K562 (cell line): ENCODE measurements around the gene LIF. TPM values are rescaled to one million over a fixed set of nuclear protein-coding genes. Genes with fewer than 3 reads are reported as not detected.

Source experiments
- ATAC-seq: fragments of 200-7000 bp; cut with Tn5 transposase; 3 replicates; pipeline ENCODE4 v1.9.1; 2020; ENCODE audit warnings: moderate library complexity
- BruUV-seq: library from RNA; stranded (reverse); fragments of 400-500 nt; replicated peaks from 2 replicates; lab custom pipeline; 2021; lab: Mats Ljungman, UMichigan
- CTCF ChIA-PET: fragments of 300-600 bp; formaldehyde crosslinking; extraction: SDS; loops from one replicate; lab custom pipeline; 2021; ENCODE audit warnings: low intra/inter-chr PET ratio; lab: Yijun Ruan, JAX
- POLR2A ChIA-PET: fragments of 300-600, 350-650 bp; sonication (Branson Sonifier 250); formaldehyde crosslinking; extraction: SDS; loops from one replicate; lab custom pipeline; 2021; ENCODE audit warnings: antibody characterized with exemption, inconsistent platforms; lab: Yijun Ruan, JAX
- DNase-seq, 4 experiments: peaks; one replicate each; pipeline versions ENCODE4 v3.0.0 to v3.0.0-alpha.2; 2011 to 2018; ENCODE audit warnings: low spot score in 3 of 4, mixed read lengths in 3 of 4; ENCODE audit errors: extremely low read depth in 1 of 4
- FAIRE-seq: peaks from 2 replicates; lab custom pipeline; 2011; peaks lifted over from hg19 to GRCh38; lab: Jason Lieb, UNC
- H2AFZ ChIP-seq: 2 replicates; pipeline ENCODE4 v1.6.0; 2011; ENCODE audit warnings: low read depth, low read length, control low read depth, inconsistent platforms
- H3K27ac ChIP-seq: fragments of 200-600 bp; 3 replicates; pipeline ENCODE4 v1.8.0; 2011; ENCODE audit warnings: low read depth, mild to moderate bottlenecking, control low read depth, inconsistent platforms, low read length, moderate library complexity, mixed read lengths; ENCODE audit errors: extremely low read depth
- H3K27me3 ChIP-seq, 2 experiments: fragments of 300-600 bp in 1 of 2; 2 replicates in 1 of 2; 3 replicates in 1 of 2; pipeline versions ENCODE4 v1.6.0 to v1.8.0; 2011; ENCODE audit warnings: inconsistent platforms in 2 of 2, low read length in 2 of 2, mild to moderate bottlenecking in 1 of 2, mixed read lengths in 1 of 2, moderate library complexity in 1 of 2; ENCODE audit not compliant: control insufficient read depth in 2 of 2, insufficient read depth in 2 of 2
- H3K36me3 ChIP-seq: fragments of 300-600 bp; 3 replicates; pipeline ENCODE4 v1.8.0; 2011; ENCODE audit warnings: mild to moderate bottlenecking, low read length, inconsistent platforms; ENCODE audit not compliant: control insufficient read depth, insufficient read depth
- H3K4me1 ChIP-seq, 2 experiments: fragments of 200-600 bp in 1 of 2; replicated peaks in 1 of 2; 2 replicates in 1 of 2; 3 replicates in 1 of 2; pipeline versions ENCODE4 v1.5.1 to v1.8.0; 2011; ENCODE audit warnings: inconsistent platforms in 2 of 2, low read length in 2 of 2, mild to moderate bottlenecking in 1 of 2, mixed read lengths in 1 of 2, moderate library complexity in 1 of 2; ENCODE audit not compliant: control insufficient read depth in 2 of 2, insufficient read depth in 2 of 2
- H3K4me2 ChIP-seq: 2 replicates; pipeline ENCODE4 v1.6.1; 2011; ENCODE audit warnings: low read length, control low read depth, inconsistent platforms, mixed read lengths; ENCODE audit not compliant: insufficient read depth
- H3K4me3 ChIP-seq: fragments of 200-600 bp; sonication (generic), shearing (Covaris generic); 2 replicates; pipeline ENCODE4 v1.5.1; 2016; ENCODE audit warnings: control low read depth, inconsistent platforms
- H3K79me2 ChIP-seq: fragments of 200-600 bp; 3 replicates; pipeline ENCODE4 v1.8.0; 2011; ENCODE audit warnings: low read length, inconsistent platforms; ENCODE audit not compliant: control insufficient read depth, insufficient read depth
- H3K9ac ChIP-seq, 2 experiments: 2 replicates each; pipeline versions ENCODE4 v1.6.0 to v1.6.1; 2011; ENCODE audit warnings: low read depth in 2 of 2, low read length in 2 of 2, control low read depth in 1 of 2, inconsistent platforms in 1 of 2, mild to moderate bottlenecking in 1 of 2, mixed read lengths in 1 of 2; ENCODE audit not compliant: insufficient read depth in 1 of 2
- H3K9me1 ChIP-seq: one replicate; pipeline ENCODE4 v1.6.0; 2011; ENCODE audit warnings: inconsistent platforms, mild to moderate bottlenecking, low read length, moderate library complexity; ENCODE audit not compliant: control insufficient read depth, insufficient read depth
- H3K9me3 ChIP-seq: replicated peaks from 2 replicates; pipeline ENCODE4 v1.5.1; 2011; ENCODE audit warnings: low read depth, low read length, inconsistent platforms; ENCODE audit not compliant: control insufficient read depth, insufficient read depth
- H4K20me1 ChIP-seq: replicated peaks from 2 replicates; pipeline ENCODE4 v1.6.1; 2011; ENCODE audit warnings: low read length, inconsistent platforms, mixed read lengths; ENCODE audit not compliant: control insufficient read depth, insufficient read depth
- FOSL1 ChIP-seq: fragments of 200-800 bp; sonication (Bioruptor generic); conservative IDR thresholded peaks from 2 replicates; pipeline ENCODE4 v1.6.1; 2016; ENCODE audit warnings: missing genetic modification characterization, missing compliant biosample characterization
- KAT8 ChIP-seq: fragments of 450-650 bp; IDR thresholded peaks from 2 replicates; pipeline ENCODE4 v1.6.1; 2016; ENCODE audit warnings: low read depth, mild to moderate bottlenecking
- NFIX ChIP-seq: fragments of 250-450 bp; sonication (Bioruptor Pico); IDR thresholded peaks from 2 replicates; pipeline ENCODE4 v1.4.0; 2020; ENCODE audit warnings: low read depth, mild to moderate bottlenecking, moderate library complexity
- RBBP5 ChIP-seq: fragments of 200-600 bp; sonication (generic); IDR thresholded peaks from 2 replicates; pipeline ENCODE4 v1.6.1; 2012; ENCODE audit warnings: borderline replicate concordance, mild to moderate bottlenecking, low read length, control low read depth, inconsistent platforms; ENCODE audit not compliant: insufficient read depth, poor library complexity, severe bottlenecking
- RBM25 ChIP-seq: fragments of 200-400 bp; formaldehyde crosslinking; IDR thresholded peaks from 2 replicates; pipeline ENCODE4 v1.6.1; 2018; ENCODE audit warnings: low read length, low read depth, moderate library complexity; ENCODE audit not compliant: severe bottlenecking
- RFX1 ChIP-seq: fragments of 450-650 bp; IDR thresholded peaks from 2 replicates; pipeline ENCODE4 v1.6.1; 2016; ENCODE audit warnings: mild to moderate bottlenecking, moderate library complexity
- SIN3A ChIP-seq, 2 experiments: fragments of 150-350 bp in 1 of 2; IDR thresholded peaks; 2 replicates each; pipeline ENCODE4 v1.6.1; 2011 to 2016; ENCODE audit warnings: borderline replicate concordance in 2 of 2, low read depth in 2 of 2, low read length in 2 of 2, mild to moderate bottlenecking in 2 of 2, moderate library complexity in 2 of 2; ENCODE audit not compliant: control insufficient read depth in 1 of 2
- SIRT6 ChIP-seq: IDR thresholded peaks from one replicate; pipeline ENCODE4 v1.6.1; 2012; ENCODE audit warnings: low read depth, mild to moderate bottlenecking, control low read depth, inconsistent platforms, low read length, moderate library complexity
- WGBS: fragments of 100-300 bp; shearing (Covaris generic); methylation state at CpG from one replicate; pipeline ENCODE4 v1.1.6; 2016; ENCODE audit warnings: low coverage, mixed read lengths; ENCODE audit not compliant: insufficient coverage; ENCODE audit errors: missing lambda C conversion rate; 5-methylcytosine and 5-hydroxymethylcytosine counted together
- in situ Hi-C: fragments of 300-500 bp; cut with MboI; formaldehyde crosslinking; loops from 4 replicates; pipeline ENCODE4 v1.15.0; 2018; ENCODE audit warnings: inconsistent platforms, mixed read lengths
- intact Hi-C: fragments of 100-400 bp; cut with micrococcal nuclease; formaldehyde crosslinking; loops from 2 replicates; pipeline ENCODE4 v1.14.2; 2022
- polyA plus RNA-seq, 8 experiments: library from polyadenylated mRNA; depleted of rRNA in 4 of 8; stranded (reverse) in 5 of 8; unstranded in 3 of 8; fragments of >200 nt; fragmentation: Nextera tagmentation in 2 of 8; fragmentation: Illumina TruSeq in 1 of 8; extraction: Ambion mirVana in 2 of 8; extraction: Trizol in 1 of 8; gene quantifications; 2 replicates each; pipeline versions ENCODE4 v1.2.1 to v1.2.3, GENCODE V29; 2011 to 2014; ENCODE audit warnings: inconsistent platforms in 1 of 8, missing spikeins in 1 of 8
- total RNA-seq, 7 experiments: library from RNA; depleted of rRNA in 6 of 7; stranded (reverse); fragments of >200 nt in 6 of 7; fragmentation: Illumina TruSeq in 2 of 7; extraction: Trizol in 2 of 7; gene quantifications; 2 replicates each; pipeline versions ENCODE4 v1.2.1 to v1.2.3, GENCODE V29; 2011 to 2021; ENCODE audit warnings: low replicate concordance in 1 of 7
- TF ChIP-seq, protein P1 (sequence below): fragments of 450-650 bp; IDR thresholded peaks from 2 replicates; pipeline ENCODE4 v1.6.1; 2016; ENCODE audit warnings: borderline replicate concordance
- TF ChIP-seq, protein P2 (sequence below): fragments of 250-450 bp; sonication (Bioruptor Pico); IDR thresholded peaks from 2 replicates; pipeline ENCODE4 v1.8.0; 2021; ENCODE audit warnings: moderate library complexity, mild to moderate bottlenecking, inconsistent platforms

LIF gene
- total and polyA plus RNA-seq, 9 of the 15 experiments (the other 6 are each of a cell fraction or from before 2014, with no cell fraction given) = 0.05 to 0.39 (median 0.18) TPM; not detected in 3

DNA sequence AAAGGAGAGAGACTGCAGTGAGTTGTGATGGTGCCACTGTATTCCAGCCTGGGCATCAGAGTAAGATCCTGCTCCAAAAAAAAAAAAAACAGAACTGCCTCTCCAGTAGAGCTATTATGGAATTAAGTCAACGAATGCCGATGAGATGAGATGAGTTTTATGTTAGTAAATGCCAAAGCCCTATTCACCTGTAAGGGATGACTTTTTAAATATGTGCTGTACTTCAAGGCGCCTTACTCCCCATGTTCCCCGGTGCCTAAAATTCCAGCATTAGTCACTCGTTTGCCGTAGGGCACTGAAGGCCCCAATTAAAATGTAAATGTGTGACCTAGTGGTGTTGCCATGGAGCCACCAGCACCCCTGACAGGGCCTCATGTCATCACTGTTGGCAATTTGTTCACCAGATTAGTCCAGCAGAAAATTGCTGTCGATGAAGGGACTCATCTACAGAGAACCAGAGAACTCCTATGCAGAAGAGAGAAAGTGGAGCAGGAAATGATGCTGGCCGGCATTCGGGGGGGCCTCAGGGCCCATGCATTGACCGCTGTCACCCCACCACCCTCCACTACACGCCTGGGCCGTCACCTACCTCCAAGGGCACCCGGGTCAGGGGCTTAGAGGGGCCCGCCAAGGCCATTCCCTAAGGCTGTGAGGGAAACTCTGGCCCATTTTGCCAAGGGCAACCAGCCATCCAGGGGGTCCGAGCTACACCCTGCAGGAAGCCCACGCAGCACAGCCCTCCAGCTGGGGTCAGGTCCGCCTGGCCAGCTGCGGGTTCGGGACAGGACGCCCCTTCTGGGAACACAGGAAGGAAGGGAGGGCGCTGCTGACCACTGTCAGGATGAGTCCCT is 17.8 kb downstream of the LIF start:
- Histone ChIP-seq H3K4me3 (no peak overlapping the region), H3K4me1 (peaks cover 0 to 11% of the 10 kb centered on the region in 2 experiments; a peak in 3 of 5 replicates), H3K4me2 (no peak overlapping the region), H3K9ac (peak overlapping the region in 1 of 2 experiments; percentile 35; a peak in 1 of 4 replicates), H3K36me3 (no peaks in the 10 kb centered on the region), H3K27me3 (peaks cover 0 to 51% of the 10 kb centered on the region in 2 experiments; a peak in 3 of 5 replicates), H2AFZ (no peak overlapping the region), H3K9me3 (no peaks in the 10 kb centered on the region), H3K9me1 (no peaks in the 10 kb centered on the region), H4K20me1 (no peaks in the 10 kb centered on the region), H3K27ac (no peak overlapping the region), H3K79me2 (no peaks in the 10 kb centered on the region)
- no peak for DNase-seq
- intact Hi-C loops (no loop called here), in situ Hi-C loops (no loop called here)
- BruUV-seq = no TSS peak
- 10% methylated on average over 13 of the region's 21 CpGs for WGBS
- ChIA-PET CTCF (no interaction called here), POLR2A (interaction anchor here (0.6 kb wide), 1 partner anchor 14 kb away, joined by 3 read pairs; no protein-coding TSS in a partner anchor)
- peak; percentile 32; the same call in 1 of the 2 replicates for TF ChIP-seq RFX1
- no peak for TF ChIP-seq KAT8
- no peak for FAIRE-seq
- no peak for ATAC-seq

DNA sequence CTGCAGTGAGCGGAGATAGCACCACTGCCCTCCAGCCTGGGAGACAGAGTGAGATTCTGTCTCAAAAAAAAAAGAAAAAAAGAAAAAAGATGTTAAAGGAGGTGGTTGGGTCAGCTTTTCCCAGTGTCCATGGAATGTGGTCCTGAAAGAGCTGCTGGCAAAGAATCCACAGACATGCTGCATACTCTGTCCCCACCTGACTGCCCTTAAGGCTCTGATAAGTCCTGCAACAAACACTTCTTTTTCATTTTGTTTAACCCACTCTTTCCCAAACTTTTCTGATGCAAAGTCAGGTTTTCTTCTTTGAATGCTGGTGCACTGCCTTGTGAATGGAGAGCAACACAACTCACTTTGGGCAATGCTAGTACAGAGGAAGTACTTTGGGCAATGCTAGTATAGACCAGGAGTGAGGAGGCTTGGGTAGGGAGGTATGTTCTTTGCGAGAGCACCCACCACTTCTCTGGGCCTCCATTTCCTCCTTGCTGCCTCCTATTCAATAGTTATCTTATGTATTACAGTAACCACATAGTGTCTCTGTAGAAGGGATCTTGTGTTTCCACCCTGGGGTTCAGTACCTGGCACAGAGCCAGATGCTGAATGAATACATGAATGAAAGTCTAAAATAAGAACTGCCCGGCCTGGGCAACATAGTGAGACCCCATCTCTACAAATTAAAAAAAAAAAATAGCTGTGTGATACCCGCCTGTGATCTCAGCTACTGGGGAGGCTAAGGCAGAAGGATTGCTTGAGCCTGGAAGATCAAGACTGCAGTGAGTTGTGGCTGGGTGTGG is 18.9 kb downstream of the LIF start:
- Histone ChIP-seq H3K9me3 (no peaks in the 10 kb centered on the region), H3K9me1 (no peaks in the 10 kb centered on the region), H3K4me2 (no peak overlapping the region), H3K4me1 (peaks cover 0 to 11% of the 10 kb centered on the region in 2 experiments; a peak in 4 of 5 replicates), H2AFZ (no peak overlapping the region), H3K36me3 (no peaks in the 10 kb centered on the region), H3K79me2 (no peaks in the 10 kb centered on the region), H4K20me1 (no peaks in the 10 kb centered on the region), H3K27me3 (peaks cover 0 to 50% of the 10 kb centered on the region in 2 experiments; a peak in 3 of 5 replicates), H3K9ac (no peak overlapping the region), H3K4me3 (no peak overlapping the region), H3K27ac (no peak overlapping the region)
- no peak for DNase-seq
- ChIA-PET CTCF (no interaction called here), POLR2A (interaction anchor here (0.6 kb wide), 1 partner anchor 13 kb away, joined by 3 read pairs; no protein-coding TSS in a partner anchor)
- BruUV-seq = no TSS peak
- intact Hi-C loops (no loop called here), in situ Hi-C loops (no loop called here)
- ATAC-seq = no peak
- WGBS = 8% methylated on average over 3 of the region's 4 CpGs
- FAIRE-seq = no peak
- TF ChIP-seq, protein P1, sequence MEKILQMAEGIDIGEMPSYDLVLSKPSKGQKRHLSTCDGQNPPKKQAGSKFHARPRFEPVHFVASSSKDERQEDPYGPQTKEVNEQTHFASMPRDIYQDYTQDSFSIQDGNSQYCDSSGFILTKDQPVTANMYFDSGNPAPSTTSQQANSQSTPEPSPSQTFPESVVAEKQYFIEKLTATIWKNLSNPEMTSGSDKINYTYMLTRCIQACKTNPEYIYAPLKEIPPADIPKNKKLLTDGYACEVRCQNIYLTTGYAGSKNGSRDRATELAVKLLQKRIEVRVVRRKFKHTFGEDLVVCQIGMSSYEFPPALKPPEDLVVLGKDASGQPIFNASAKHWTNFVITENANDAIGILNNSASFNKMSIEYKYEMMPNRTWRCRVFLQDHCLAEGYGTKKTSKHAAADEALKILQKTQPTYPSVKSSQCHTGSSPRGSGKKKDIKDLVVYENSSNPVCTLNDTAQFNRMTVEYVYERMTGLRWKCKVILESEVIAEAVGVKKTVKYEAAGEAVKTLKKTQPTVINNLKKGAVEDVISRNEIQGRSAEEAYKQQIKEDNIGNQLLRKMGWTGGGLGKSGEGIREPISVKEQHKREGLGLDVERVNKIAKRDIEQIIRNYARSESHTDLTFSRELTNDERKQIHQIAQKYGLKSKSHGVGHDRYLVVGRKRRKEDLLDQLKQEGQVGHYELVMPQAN = no peak
- no peak for TF ChIP-seq FOSL1 (tag)
- TF ChIP-seq RBM25 = peak; percentile 91
- TF ChIP-seq, protein P2, sequence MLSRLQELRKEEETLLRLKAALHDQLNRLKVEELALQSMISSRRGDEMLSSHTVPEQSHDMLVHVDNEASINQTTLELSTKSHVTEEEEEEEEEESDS (CRISPR knock-in tag) = no peak
- no peak for TF ChIP-seq RBBP5
- no peak for TF ChIP-seq SIRT6
- peak; percentile 50 for TF ChIP-seq NFIX (CRISPR knock-in tag)
- no peak for TF ChIP-seq SIN3A (IDR thresholded peaks at IDR 0.05; ENCODE audit: borderline replicate concordance in 2 of 2, control insufficient read depth in 1 of 2, low read depth in 2 of 2, low read length in 2 of 2)
